Fibroblast of mammary gland (primary cell): ENCODE data around the gene SETD1A.
A peak's percentile ranks its signal among the peaks of the same experiment; 100 is the strongest.

Experiments
- DNase-seq: peaks from one replicate; pipeline ENCODE4 v3.0.0-alpha.2; 2010; ENCODE audit warnings: low read depth
- H3K4me3 ChIP-seq: 2 replicates; pipeline ENCODE4 v1.5.1; 2011; ENCODE audit warnings: low read depth, mild to moderate bottlenecking, low read length, moderate library complexity; ENCODE audit not compliant: control insufficient read depth
- CTCF ChIP-seq: conservative IDR thresholded peaks from 2 replicates; pipeline ENCODE4 v1.5.1; 2011; ENCODE audit warnings: low read depth, low read length, inconsistent platforms; ENCODE audit not compliant: control insufficient read depth, insufficient read depth

The SETD1A gene

GRCh38 chr16:30965436-30965835, 7.9 kb downstream of the SETD1A start:
- TF ChIP-seq CTCF, result no peak
- DNase-seq, result no peak
- no peak overlapping the region for H3K4me3 ChIP-seq

- TF ChIP-seq CTCF, result no peak
- no peak for DNase-seq
- H3K4me3 ChIP-seq, result no peak overlapping the region
Observed at GRCh38 chr16:30966033-30966619, 8.6 kb downstream of the SETD1A start.

- no peak for TF ChIP-seq CTCF
- no peak overlapping the region for H3K4me3 ChIP-seq
- peak; percentile 65 for DNase-seq
Observed at GRCh38 chr16:30967795-30968194, 10.2 kb downstream of the SETD1A start.

GRCh38 chr16:30969246-30969842, 11.8 kb downstream of the SETD1A start:
- no peak for DNase-seq
- H3K4me3 ChIP-seq, result no peak overlapping the region
- TF ChIP-seq CTCF, result no peak

- no peak overlapping the region for H3K4me3 ChIP-seq
- no peak for DNase-seq
- TF ChIP-seq CTCF, result no peak
Observed at GRCh38 chr16:30971298-30971697, 13.7 kb downstream of the SETD1A start.

GRCh38 chr16:30972872-30973271, 15.3 kb downstream of the SETD1A start:
- no peak for DNase-seq
- TF ChIP-seq CTCF, result peak; percentile 12
- no peak overlapping the region for H3K4me3 ChIP-seq
